GM23338 (cell line): Measurements from ENCODE around the gene DHX38. TPM values are rescaled to one million over a fixed set of nuclear protein-coding genes. Genes with fewer than 3 reads are reported as not detected.

Source experiments
- ATAC-seq: fragments of 200-7000 bp; cut with Tn5 transposase; 3 replicates; pipeline ENCODE4 v1.9.1; 2020
- DNase-seq: peaks from one replicate; pipeline ENCODE4 v3.0.0-alpha.2; 2015; ENCODE audit warnings: low spot score
- H2AFZ ChIP-seq: fragments of 200-600 bp; sonication (generic); 2 replicates; pipeline ENCODE4 v1.8.0; 2016; ENCODE audit warnings: antibody characterized with exemption, mild to moderate bottlenecking, moderate library complexity
- H3F3A ChIP-seq: fragments of 200-600 bp; sonication (generic); replicated peaks from 2 replicates; pipeline ENCODE4 v1.8.0; 2017; ENCODE audit warnings: antibody characterized with exemption, mixed run types, low read depth
- H3K27ac ChIP-seq: fragments of 200-600 bp; sonication (generic); 2 replicates; pipeline ENCODE4 v1.6.1; 2016; ENCODE audit warnings: low read depth
- H3K27me3 ChIP-seq: fragments of 200-600 bp; sonication (generic); 2 replicates; pipeline ENCODE4 v1.8.0; 2016; ENCODE audit warnings: mild to moderate bottlenecking, mixed run types, moderate library complexity; ENCODE audit not compliant: insufficient read depth
- H3K36me3 ChIP-seq: fragments of 200-600 bp; sonication (generic); 2 replicates; pipeline ENCODE4 v1.8.0; 2016; ENCODE audit warnings: mild to moderate bottlenecking; ENCODE audit not compliant: insufficient read depth
- H3K4me1 ChIP-seq: fragments of 200-600 bp; sonication (generic); 2 replicates; pipeline ENCODE4 v1.8.0; 2016; ENCODE audit warnings: mild to moderate bottlenecking, moderate library complexity; ENCODE audit not compliant: insufficient read depth
- H3K4me2 ChIP-seq: fragments of 200-600 bp; sonication (generic); 2 replicates; pipeline ENCODE4 v1.7.1; 2017; ENCODE audit warnings: mixed run types
- H3K4me3 ChIP-seq: fragments of 200-600 bp; sonication (generic); 2 replicates; pipeline ENCODE4 v1.6.1; 2016; ENCODE audit warnings: mixed run types
- H3K79me2 ChIP-seq: fragments of 200-600 bp; sonication (generic); replicated peaks from 2 replicates; pipeline ENCODE4 v1.8.0; 2017; ENCODE audit warnings: mild to moderate bottlenecking; ENCODE audit not compliant: insufficient read depth
- H3K9me2 ChIP-seq: fragments of 200-600 bp; sonication (generic); 2 replicates; pipeline ENCODE4 v1.8.0; 2017; ENCODE audit not compliant: insufficient read depth
- H4K20me1 ChIP-seq: fragments of 200-600 bp; sonication (generic); replicated peaks from 2 replicates; pipeline ENCODE4 v1.8.0; 2017; ENCODE audit warnings: mild to moderate bottlenecking; ENCODE audit not compliant: insufficient read depth
- H3K27ac Mint-ChIP-seq: 2 replicates; pipeline ENCODE4 v1.8.0; 2020; ENCODE audit warnings: inconsistent platforms, mild to moderate bottlenecking, moderate library complexity, mixed read lengths
- H3K27me3 Mint-ChIP-seq: 3 replicates; pipeline ENCODE4 v1.8.0; 2022; ENCODE audit warnings: low read depth, mild to moderate bottlenecking, moderate library complexity, mixed read lengths, inconsistent platforms; ENCODE audit not compliant: insufficient read depth, poor library complexity
- H3K36me3 Mint-ChIP-seq: 3 replicates; pipeline ENCODE4 v1.8.0; 2021; ENCODE audit warnings: low read depth, mild to moderate bottlenecking, inconsistent platforms, moderate library complexity, mixed read lengths
- H3K4me1 Mint-ChIP-seq: 3 replicates; pipeline ENCODE4 v1.8.0; 2020; ENCODE audit warnings: mild to moderate bottlenecking, inconsistent platforms, mixed read lengths
- H3K4me3 Mint-ChIP-seq: 3 replicates; pipeline ENCODE4 v1.8.0; 2021; ENCODE audit warnings: moderate library complexity, mild to moderate bottlenecking, inconsistent platforms, mixed read lengths
- H3K9me3 Mint-ChIP-seq: 3 replicates; pipeline ENCODE4 v1.8.0; 2020; ENCODE audit warnings: moderate library complexity, mild to moderate bottlenecking, inconsistent platforms, mixed read lengths
- CREB1 ChIP-seq: fragments of 250-450 bp; sonication (Bioruptor Pico); IDR thresholded peaks from 2 replicates; pipeline ENCODE4 v1.5.0; 2020; ENCODE audit warnings: low read depth, mild to moderate bottlenecking, moderate library complexity
- CTCF ChIP-seq, 2 experiments: fragments of 200-600 bp in 1 of 2; sonication (generic) in 1 of 2; conservative IDR thresholded peaks; 2 replicates each; pipeline versions ENCODE4 v1.5.1 to v1.6.1; 2016 to 2017; ENCODE audit warnings: antibody characterized with exemption in 2 of 2, low read depth in 2 of 2, mild to moderate bottlenecking in 2 of 2, moderate library complexity in 1 of 2
- ETS1 ChIP-seq: IDR thresholded peaks from 2 replicates; pipeline ENCODE4 v1.6.1; 2016; ENCODE audit warnings: antibody characterized with exemption
- EZH2 ChIP-seq: fragments of 200-600 bp; sonication (generic); IDR thresholded peaks from one replicate; pipeline ENCODE4 v1.8.0; 2017; ENCODE audit warnings: antibody characterized with exemption, mild to moderate bottlenecking, low read depth; ENCODE audit not compliant: unreplicated experiment
- EZH2phosphoT487 ChIP-seq: fragments of 200-600 bp; sonication (generic); IDR thresholded peaks from one replicate; pipeline ENCODE4 v1.8.1; 2018; ENCODE audit warnings: antibody characterized with exemption; ENCODE audit not compliant: unreplicated experiment
- JUNB ChIP-seq: IDR thresholded peaks from one replicate; pipeline ENCODE4 v1.6.1; 2016; ENCODE audit warnings: antibody characterized with exemption; ENCODE audit not compliant: unreplicated experiment
- NANOG ChIP-seq: IDR thresholded peaks from 2 replicates; pipeline ENCODE4 v1.6.1; 2016; ENCODE audit warnings: antibody characterized with exemption, borderline replicate concordance
- POLR2AphosphoS5 ChIP-seq: IDR thresholded peaks from 2 replicates; pipeline ENCODE4 v1.6.1; 2016; ENCODE audit warnings: antibody characterized with exemption, low read depth
- REST ChIP-seq: IDR thresholded peaks from one replicate; pipeline ENCODE4 v1.6.1; 2018; ENCODE audit warnings: antibody characterized with exemption; ENCODE audit not compliant: unreplicated experiment
- STAT1 ChIP-seq: IDR thresholded peaks from one replicate; pipeline ENCODE4 v1.6.1; 2016; ENCODE audit warnings: antibody characterized with exemption; ENCODE audit not compliant: unreplicated experiment
- ZNF114 ChIP-seq: fragments of 250-450 bp; sonication (Bioruptor Pico); IDR thresholded peaks from 2 replicates; pipeline ENCODE4 v1.5.0; 2020; ENCODE audit warnings: mild to moderate bottlenecking, moderate library complexity
- ZNF331 ChIP-seq: fragments of 250-450 bp; sonication (Bioruptor Pico); IDR thresholded peaks from 2 replicates; pipeline ENCODE4 v1.5.0; 2020; ENCODE audit warnings: low read depth, mild to moderate bottlenecking, moderate library complexity
- ZNF462 ChIP-seq: fragments of 250-450 bp; sonication (Bioruptor Pico); IDR thresholded peaks from 2 replicates; pipeline ENCODE4 v1.5.0; 2020; ENCODE audit warnings: mild to moderate bottlenecking, moderate library complexity
- polyA plus RNA-seq: library from polyadenylated mRNA; unstranded; fragments of >200 nt; fragmentation: Nextera tagmentation; extraction: Ambion mirVana; gene quantifications from 2 replicates; pipeline ENCODE4 v1.2.1, GENCODE V29; 2016
- total RNA-seq: library from RNA; depleted of rRNA; stranded (reverse); fragments of >200 nt; shearing (Covaris generic); gene quantifications from 2 replicates; pipeline ENCODE4 v1.2.3, GENCODE V29; 2014

The DHX38 gene
- total and polyA plus RNA-seq, 2 experiments from 2014 or later: 31.4 to 46.4 TPM

GRCh38 chr16:72107371-72107770 lies 13.7 kb downstream of the DHX38 start:
- TF ChIP-seq CTCF (conservative IDR thresholded peaks at IDR 0.05; ENCODE audit: low read depth in 2 of 2) (no peak), EZH2phosphoT487 (no peak), ETS1 (no peak), EZH2 (no peak), REST (no peak), STAT1 (no peak), JUNB (no peak), CREB1 (CRISPR knock-in tag) (no peak), NANOG (no peak), POLR2AphosphoS5 (no peak), ZNF462 (CRISPR knock-in tag) (no peak), ZNF331 (no peak), ZNF114 (CRISPR knock-in tag) (no peak)
- Histone ChIP-seq H3K27me3 (no peaks in the 10 kb centered on the region), H3K27ac (no peak overlapping the region), H3K79me2 (no peaks in the 10 kb centered on the region), H3K4me2 (no peak overlapping the region), H4K20me1 (no peaks in the 10 kb centered on the region; the same call in 1 of the 2 replicates), H3K9me2 (no peaks in the 10 kb centered on the region), H3K4me3 (no peak overlapping the region), H3K4me1 (no peaks in the 10 kb centered on the region), H2AFZ (no peak overlapping the region), H3K36me3 (peaks cover 42% of the 10 kb centered on the region), H3F3A (no peaks in the 10 kb centered on the region)
- H3K4me3 Mint-ChIP-seq: no peak overlapping the region
- no peaks in the 10 kb centered on the region for H3K4me1 Mint-ChIP-seq
- H3K27ac Mint-ChIP-seq: no peak overlapping the region
- peaks cover 97% of the 10 kb centered on the region for H3K36me3 Mint-ChIP-seq
- peaks cover 2% of the 10 kb centered on the region for H3K27me3 Mint-ChIP-seq
- no peak for ATAC-seq
- DNase-seq: no peak
- H3K9me3 Mint-ChIP-seq: no peaks in the 10 kb centered on the region
